Stimulated activated CD4-positive, alpha-beta T cell treated with anti-CD3 and anti-CD28 coated beads, TNF-alpha, amount 100 ng/mL, for 1 hour (primary cell): Measurements from ENCODE around the gene TGFBR3L.

Source experiments
- DNase-seq, 3 donors: peaks; one replicate each; pipeline ENCODE4 v3.0.0-alpha.2; 2020; ENCODE audit warnings: low read depth in 3 of 3, low spot score in 1 of 3

Gene TGFBR3L

DNA sequence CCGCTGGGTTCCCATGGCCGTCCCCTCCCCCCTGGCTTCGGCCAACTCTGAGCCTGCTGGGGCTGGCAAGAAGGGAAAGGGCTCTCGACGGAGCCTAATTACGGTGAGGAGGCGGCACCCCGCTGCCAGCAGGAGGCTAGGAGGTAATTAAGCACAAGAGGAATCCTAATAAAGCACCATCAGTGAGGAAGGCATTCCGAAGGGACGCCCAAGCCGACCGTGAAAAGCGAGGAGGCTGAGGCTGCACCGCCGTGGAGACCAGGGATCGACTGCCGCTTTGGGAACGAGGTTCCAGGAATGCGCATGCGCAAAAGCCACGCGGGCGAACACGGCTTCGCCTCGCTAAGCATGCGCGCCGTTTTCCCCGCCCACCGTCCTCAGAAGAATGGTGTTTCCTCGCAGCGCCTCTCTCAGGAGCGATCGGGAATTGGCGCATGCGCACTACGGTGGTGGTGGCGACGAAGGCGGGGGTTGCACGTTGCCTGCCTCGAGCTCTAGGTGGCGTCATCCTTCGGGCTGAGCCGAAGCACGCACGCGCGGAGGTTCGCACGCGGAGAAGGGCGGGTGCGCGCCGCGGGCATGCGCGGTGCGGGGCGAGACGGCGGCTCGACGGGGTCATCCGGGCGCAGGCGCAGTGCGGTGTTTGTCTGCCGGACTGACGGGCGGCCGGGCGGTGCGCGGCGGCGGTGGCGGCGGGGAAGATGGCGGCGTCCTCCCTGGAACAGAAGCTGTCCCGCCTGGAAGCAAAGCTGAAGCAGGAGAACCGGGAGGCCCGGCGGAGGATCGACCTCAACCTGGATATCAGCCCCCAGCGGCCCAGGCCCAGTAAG lies 11.2 kb upstream of the TGFBR3L start, which contains the start of gene MAP2K7:
MAP2K7 (plus strand) TSS at position 634 of the 830 bp plus-strand sequence; CDS start at position 702, 68 bp downstream.
- peak; percentile 100 for DNase-seq

DNA sequence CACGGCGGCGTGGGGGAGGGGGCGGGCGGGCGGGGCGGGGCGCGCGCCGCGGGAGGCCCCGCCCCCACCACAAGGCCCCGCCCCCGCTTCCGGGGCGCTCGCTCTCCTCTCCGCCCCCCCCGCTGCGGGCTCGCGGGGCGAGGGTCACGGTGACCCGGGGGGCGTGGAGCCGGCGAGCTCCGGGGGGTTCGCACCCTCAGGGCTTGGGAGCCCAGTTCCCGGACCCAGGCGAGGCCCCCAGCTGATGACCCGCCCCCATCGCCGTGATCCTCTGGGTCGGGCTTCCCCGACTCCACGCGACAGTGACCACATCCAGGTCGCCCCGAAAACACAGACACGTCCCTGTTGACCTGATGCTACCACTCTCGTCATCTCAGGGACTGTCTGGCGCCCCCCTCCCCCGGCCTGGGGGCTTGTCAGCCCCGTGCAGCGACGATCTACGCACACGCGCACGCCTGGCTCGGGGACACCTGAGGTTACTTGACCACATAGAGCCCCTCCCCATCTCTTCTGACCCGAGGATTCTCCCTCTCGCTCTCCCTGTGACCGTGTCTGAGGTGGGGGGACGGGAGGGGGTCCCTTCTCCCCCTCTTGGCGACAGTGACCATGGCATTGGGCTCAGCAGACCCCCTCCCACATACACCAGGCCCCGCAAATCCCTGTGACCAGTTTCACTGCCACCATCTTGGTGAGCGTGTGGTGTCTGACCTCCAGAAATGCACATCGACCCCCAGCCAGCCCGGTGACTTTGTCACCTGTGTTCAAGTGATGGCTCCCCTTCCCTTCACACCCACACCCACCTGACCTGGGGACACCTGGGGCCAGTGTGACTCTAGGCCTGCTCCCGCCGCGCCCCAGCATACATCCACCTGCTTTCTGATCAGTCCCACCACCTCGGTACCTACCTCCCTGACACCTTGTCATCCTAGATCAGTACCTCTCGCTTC lies 10.3 kb upstream of the TGFBR3L start:
- DNase-seq: peak in 2 of 3 donors; percentile 22 to 37

DNA sequence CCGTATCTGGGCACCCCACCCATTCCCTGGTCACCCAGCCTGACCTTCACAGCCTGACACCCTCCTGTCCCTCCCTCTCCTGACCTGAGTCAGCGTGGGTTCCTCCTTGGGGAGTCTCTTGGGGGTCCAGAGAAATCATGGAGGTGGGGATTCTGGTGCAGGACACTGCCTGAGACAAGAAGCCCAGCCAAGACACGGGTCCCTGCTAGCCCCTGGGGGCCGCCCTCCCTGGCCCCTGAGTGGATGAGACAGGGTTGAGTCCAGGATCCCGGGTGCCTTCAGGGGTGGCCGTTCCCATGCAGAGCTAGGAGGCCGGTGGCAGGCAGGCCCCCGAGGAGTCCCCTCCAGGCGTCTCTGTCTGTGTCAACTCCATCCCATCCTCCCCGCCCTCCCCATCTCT lies 9.4 kb upstream of the TGFBR3L start:
- DNase-seq: no peak

DNA sequence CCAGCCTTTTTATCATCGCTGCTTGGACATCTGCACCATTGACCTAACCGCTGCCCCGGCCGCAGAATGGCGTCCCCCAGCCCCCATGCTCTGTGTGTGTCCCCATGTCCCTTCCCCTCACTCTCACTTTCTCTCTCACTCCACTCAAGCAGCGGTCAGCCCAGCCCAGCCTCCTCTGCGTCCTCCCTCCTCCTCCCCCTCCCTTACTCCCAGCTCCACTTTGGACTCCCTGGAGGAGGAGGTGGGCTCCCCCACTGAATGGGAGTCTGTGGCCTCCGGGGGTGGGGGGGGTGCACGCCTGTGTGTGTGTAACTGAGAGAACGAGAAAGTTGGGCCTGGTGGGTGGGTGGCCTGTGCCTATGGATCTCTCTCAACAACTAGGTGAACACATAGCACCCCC lies 8.8 kb upstream of the TGFBR3L start:
- DNase-seq: no peak

DNA sequence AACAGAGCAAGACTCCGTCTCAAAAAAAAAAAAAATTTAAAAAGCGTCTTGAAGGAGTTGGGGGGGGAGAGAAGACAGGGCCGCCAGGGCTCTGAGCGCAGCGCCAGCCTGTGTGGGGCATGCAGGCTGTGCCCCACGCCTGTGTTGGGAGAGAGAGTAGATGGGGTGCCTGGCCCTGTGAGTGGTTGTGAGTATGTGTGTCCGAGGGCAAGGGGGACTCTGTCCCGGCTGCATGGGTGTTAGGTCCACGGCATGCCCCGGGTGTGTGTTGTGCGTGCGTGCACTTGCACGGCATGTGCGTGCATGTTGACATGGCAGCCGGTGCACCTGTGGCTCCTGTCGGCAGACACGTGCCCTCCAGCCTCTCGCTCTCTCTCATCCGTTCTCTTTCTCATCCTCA lies 7.5 kb upstream of the TGFBR3L start:
- no peak for DNase-seq

DNA sequence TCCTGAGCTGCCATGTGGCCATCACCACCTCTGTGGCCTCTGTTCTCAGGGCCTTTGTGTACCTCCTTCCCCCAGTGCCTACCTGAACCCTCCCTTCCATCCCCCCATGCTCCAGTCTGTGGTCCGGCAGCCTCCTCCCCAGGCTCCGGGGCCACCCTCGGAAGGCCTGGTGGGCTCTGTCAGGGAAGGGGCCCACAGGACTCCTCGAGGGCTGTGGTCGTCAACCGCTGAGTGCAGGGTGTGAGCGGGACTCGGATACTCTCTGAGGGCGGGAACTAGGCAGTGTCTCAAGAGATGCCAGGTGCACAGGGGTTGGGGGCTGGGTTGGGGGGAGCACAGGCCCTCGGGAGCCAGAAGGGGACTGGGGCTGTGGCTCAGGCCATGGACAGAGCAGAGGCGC lies 7.1 kb upstream of the TGFBR3L start:
- no peak for DNase-seq

DNA sequence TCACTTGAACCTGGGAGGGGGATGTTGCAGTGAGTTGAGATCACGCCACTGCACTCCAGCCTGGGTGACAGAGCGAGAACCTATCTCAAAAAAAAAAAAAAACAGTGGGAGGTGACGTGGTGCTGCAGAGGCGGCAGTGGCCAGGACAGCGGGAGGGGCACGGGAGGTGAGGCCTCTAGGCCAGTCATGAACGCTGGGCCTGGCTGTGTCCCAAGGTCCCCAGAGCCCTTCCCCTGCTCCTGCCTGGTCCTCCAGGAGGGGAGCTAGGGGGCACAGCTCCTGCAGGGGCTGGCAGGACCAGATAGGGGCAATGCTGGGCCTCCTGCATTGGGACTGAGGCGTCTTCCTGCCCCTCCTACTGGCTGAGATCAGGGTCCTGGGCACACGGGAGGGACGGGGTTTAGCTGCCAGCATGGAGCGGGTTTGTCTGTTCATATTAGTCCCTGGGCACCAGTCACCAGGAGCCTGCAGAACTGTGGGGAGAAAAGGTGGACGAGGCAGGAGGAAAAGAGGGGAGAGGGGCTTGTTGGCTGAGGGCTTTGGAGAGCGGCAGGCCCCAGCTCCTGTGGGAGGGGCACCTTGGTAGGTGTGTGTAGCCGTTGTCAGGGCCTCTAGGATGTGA lies 6.4 kb upstream of the TGFBR3L start:
- DNase-seq: no peak

DNA sequence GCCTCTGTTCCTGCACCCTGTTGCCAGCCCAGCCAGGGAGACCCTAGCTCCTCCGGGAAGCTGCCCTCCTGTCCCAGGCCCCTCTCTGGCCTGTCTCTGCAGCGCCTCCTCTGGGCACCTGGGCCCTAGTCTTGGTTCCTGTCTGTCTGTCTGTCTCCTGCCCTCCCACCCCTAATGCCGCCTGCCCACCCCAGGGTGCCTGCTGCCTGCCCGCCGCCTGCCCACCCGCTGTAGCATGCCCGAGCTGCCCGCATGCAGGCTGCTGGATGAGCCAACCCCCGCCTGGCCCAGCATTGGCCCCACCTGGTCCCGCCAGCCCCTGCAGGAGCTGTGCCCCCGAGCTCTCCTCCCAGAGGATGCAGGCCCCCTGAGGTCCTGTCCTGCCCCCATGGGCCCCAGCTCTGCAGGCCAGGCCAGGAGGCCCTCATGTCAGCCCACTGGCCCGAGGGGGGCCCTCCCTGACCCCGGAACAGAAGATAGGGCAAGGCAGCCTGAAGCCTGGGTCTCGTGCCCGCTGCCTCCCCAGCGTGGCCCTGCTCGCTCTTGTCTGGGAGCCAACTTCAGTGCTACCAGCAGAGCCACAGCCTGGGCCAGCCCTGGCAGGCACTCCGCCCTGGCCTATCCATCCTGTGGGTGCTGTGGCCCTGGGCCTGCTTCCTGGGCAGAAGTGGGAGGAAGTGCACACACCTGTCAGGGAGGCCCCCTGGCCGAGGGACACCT lies 5.7 kb upstream of the TGFBR3L start:
- DNase-seq: no peak

DNA sequence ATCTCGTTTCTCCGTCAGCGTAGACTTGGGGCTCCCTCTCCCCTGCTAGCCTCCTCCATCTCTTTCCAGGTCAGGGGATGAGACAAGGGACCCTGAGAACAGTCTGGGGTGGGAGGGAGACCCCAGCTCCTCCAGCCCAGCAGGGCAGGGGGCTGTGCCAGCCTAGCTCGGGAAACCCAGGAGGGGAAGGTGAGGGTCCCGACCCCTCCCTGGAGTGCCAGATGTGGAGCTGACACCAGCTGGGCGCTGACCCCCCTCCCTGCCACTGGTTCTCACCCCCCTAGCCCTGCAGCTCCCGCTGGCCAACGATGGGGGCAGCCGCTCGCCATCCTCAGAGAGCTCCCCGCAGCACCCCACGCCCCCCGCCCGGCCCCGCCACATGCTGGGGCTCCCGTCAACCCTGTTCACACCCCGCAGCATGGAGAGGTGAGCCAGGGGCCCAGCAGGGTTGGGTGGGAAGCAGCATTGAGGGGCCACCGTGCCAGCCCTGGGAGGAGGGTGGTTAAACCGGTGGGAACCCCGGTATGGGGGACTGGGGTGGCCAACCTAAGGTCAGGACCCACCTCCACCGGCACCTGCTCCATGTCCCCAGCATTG lies 5.1 kb upstream of the TGFBR3L start:
- DNase-seq: no peak

DNA sequence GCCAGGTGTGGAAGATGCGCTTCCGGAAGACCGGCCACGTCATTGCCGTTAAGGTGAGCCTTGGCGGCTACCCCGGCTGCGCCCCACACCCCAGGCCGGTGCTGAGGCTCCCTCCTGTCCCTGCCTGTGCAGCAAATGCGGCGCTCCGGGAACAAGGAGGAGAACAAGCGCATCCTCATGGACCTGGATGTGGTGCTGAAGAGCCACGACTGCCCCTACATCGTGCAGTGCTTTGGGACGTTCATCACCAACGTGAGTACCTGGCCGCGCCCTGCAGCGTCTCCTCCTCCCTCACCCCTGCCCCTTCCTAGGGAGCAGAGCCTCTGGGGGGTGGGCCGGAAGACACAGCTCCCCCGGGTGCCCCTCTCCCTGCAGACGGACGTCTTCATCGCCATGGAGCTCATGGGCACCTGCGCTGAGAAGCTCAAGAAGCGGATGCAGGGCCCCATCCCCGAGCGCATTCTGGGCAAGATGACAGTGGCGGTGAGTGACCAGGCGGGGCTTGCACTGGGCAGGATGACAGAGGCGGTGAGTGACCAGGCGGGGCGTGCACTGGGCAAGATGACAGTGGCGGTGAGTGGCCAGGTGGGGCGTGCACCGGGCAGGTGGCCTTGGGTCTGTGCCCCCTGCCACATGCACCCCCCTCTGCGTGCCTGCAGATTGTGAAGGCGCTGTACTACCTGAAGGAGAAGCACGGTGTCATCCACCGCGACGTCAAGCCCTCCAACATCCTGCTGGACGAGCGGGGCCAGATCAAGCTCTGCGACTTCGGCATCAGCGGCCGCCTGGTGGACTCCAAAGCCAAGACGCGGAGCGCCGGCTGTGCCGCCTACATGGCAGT lies 4.1 kb upstream of the TGFBR3L start:
- DNase-seq: no peak

DNA sequence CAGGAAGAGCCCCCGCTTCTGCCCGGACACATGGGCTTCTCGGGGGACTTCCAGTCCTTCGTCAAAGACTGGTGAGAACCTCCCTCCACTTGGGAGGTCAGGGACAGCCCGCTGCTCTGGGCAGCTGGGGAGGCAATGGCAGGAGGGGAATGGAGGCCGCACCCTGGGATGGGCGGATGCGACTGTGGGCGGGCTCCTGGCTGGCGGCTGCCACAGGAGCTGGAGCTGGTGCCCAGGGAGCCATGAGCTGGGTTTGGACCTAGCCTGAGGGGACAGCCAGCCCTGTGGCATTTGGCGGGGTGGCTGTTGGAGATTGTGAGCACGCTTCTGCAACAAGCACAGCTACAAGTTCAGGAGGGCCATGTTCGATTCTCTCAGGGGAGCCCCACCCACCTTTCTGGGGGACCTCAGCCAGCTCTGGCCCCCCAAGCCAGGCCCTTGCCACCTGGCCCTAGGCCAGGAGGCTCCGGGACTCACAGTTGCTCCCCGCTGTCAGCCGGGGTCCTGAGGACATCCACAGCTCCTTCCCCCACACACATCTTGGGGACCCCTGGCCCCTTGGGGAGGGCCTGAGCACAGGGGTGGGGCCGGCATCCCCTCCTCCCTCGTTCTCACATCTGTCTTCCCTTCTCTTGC lies 3.0 kb upstream of the TGFBR3L start:
- no peak for DNase-seq

DNA sequence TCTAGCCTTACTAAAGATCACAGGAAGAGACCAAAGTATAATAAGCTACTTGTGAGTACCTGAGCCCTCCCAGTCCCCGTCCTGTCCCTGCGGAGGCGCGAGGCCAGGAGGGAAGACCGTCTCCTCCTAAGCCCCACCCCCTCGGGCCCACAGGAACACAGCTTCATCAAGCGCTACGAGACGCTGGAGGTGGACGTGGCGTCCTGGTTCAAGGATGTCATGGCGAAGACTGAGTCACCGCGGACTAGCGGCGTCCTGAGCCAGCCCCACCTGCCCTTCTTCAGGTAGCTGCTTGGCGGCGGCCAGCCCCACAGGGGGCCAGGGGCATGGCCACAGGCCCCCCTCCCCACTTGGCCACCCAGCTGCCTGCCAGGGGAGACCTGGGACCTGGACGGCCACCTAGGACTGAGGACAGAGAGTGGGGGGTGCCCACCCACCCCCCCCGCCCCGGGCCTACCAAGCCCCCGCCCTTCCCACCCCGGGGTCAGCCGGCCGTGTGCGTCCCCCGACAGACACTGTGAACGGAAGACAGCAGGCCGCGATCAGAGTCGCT lies 2.4 kb upstream of the TGFBR3L start:
- no peak for DNase-seq

DNA sequence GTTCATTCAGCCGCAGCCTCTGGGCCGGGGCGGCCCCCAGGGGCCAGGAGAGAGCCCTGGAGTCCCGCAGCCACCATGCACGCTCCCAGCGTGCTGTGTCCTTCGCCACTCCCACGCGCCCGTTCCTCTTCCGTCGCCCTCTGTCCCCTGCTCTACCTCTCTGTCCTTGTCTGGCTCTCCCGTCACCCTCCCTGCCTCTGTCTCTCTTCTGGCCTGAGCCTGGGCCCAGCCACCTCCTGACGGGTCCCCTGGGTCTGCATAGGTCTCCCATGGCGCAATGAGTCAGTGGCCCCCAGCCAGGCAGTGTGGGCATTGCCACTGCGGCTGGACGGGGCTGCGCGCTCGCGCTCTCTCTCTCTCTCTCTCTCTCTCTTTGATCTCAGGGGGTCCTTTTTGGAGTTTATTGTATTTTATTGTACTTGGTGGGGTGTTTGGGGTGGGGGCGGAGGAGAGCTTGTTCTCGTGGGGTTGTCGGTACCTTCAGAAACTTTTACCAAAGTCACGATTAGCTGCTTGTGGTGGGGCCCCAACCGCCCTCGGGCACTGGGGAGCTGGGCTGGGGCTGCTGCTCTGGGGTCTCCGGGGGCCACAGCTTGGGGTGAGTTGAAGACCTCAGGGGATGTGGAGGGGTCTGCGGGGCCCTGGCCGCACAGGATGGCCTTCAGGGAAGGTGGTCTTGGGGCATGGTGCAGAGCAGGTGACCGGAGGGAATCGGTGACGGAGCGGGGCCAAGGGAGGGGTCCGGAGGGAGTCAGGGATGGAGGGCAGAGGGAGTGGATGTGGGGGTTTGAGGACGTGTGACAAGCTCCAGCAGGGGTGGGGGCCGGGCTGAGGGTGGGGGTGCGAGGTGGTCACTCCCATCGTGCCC lies 1.7 kb upstream of the TGFBR3L start:
- DNase-seq: no peak

DNA sequence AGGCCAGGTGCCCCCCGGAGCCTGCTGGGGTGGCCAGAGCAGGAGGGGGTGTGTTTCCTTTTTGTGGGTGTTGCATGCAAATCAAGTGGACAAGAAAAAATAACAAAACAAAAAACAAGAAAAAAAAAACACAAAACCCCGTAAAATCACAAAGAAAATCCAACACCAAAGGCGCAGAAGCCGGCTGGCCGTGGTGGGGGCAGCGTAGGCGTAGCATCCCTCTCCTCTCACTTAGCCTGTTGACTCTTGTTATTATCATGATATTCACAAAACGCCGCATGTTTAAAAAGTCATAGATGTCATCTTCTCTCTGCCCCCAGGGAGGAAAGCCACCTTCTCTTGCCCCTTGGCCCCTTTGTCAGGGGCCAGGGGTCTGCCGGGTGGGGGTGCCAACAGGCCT lies 978 bp upstream of the TGFBR3L start:
- DNase-seq: no peak

DNA sequence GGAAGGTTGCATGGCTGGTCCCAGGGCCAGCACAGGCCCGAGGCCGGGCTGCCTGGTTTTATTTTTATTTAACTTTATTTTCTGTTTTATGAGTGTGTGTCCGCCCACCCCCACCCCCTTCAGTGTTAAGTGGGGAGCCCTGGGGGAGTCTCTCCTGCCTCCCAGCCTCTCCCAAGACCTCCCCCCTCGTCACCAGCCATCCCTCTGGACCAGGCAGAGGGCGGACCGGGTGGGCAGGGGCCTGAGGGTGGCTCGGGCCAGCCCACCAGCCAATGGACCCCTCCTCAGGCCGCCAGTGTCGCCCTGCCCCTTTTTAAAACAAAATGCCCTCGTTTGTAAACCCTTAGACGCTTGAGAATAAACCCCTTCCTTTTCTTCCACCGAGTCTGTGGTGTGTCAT lies 531 bp upstream of the TGFBR3L start:
- DNase-seq: no peak

DNA sequence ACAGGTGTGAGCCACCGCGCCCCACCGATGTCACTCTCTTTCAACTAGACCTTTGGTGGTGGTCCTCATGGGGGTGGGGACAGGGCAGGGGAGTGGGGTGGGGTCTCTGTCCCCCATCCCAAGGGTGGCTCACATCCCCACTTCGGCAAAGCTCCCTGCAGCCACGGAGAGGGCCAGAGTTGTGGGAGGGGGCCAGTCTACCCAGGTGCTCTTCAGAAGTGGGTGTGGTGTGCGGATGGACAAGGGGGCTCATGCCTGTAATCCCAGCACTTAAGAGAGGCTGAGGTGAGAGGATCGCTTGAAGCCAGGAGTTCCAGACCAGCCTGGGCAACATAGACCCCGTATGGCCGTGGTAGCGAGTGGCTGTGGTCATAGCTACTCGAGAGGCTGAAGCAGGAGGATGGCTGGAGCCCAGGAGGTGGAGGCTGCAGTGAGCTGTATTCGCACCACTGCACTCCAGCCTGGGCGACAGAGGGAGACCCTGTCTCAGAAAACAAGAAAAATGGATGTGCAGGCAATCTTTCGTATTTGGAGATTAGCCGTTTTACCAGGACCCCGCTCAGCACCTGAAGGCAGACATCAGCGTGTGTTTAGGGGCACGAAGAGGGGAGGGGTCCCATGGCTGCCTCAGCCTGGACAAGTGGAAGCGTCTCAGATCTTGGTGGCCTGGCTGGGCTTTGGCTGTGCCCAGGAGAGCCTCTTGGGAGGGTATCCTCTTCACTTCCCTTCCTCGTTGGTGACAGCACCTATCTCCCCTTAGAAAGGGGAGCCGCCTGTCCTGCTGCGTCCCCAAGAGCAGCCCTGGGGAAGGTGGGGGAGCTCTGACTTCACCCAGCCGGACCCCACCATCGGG lies 846 bp downstream of the TGFBR3L start:
- no peak for DNase-seq
